Peyer's patch (tissue), 4 donors: ENCODE measurements around the gene GALNT1. TPM values are rescaled to one million over a fixed set of nuclear protein-coding genes. Genes with fewer than 3 reads are reported as not detected.

Experiments
- DNase-seq, 3 donors: peaks; one replicate each; pipeline ENCODE4 v3.0.0-alpha.2; 2017 to 2019
- H3K27ac ChIP-seq, 4 donors: fragments of 200-600 bp; sonication (generic); one replicate each; pipeline ENCODE4 v1.5.1; 2016 to 2019
- H3K27me3 ChIP-seq, 2 donors: fragments of 200-600 bp; sonication (generic); one replicate each; pipeline ENCODE4 v1.5.1; 2019
- H3K36me3 ChIP-seq, 3 donors: fragments of 200-600 bp; sonication (generic); one replicate each; pipeline ENCODE4 v1.5.1; 2016 to 2019
- H3K4me1 ChIP-seq, 4 donors: fragments of 200-600 bp; sonication (generic); one replicate each; pipeline ENCODE4 v1.5.1; 2016 to 2019
- H3K4me3 ChIP-seq, 4 donors: fragments of 200-600 bp; sonication (generic); 1 replicate in 3 of 4; 2 replicates in 1 of 4; pipeline ENCODE4 v1.5.1; 2016 to 2019; ENCODE audit warnings: mild to moderate bottlenecking in 1 of 4
- H3K9me3 ChIP-seq, 4 donors: fragments of 200-600 bp; sonication (generic); one replicate each; pipeline ENCODE4 v1.5.1; 2016 to 2019; ENCODE audit warnings: mild to moderate bottlenecking in 1 of 4
- CTCF ChIP-seq, 6 experiments: fragments of 450-650 bp in 4 of 6; fragments of 200-600 bp in 2 of 6; sonication (generic) in 1 of 6; IDR thresholded peaks; one replicate each; pipeline ENCODE4 v1.5.1; 2017 to 2019; ENCODE audit warnings: antibody characterized with exemption in 6 of 6, mild to moderate bottlenecking in 3 of 6, moderate library complexity in 1 of 6
- POLR2A ChIP-seq, 2 donors: fragments of 450-650 bp; IDR thresholded peaks; one replicate each; pipeline ENCODE4 v1.5.1; 2017; ENCODE audit warnings: antibody characterized with exemption in 2 of 2, mild to moderate bottlenecking in 2 of 2, moderate library complexity in 2 of 2
- total RNA-seq, 4 donors: library from RNA; depleted of rRNA; stranded (reverse); fragments of >200 nt; gene quantifications; one replicate each; pipeline ENCODE4 v1.1.0, GENCODE V29; 2016

The GALNT1 gene
- total RNA-seq, 4 donors from 2014 or later = 30.5 to 87.6 (median 70.7) TPM

- no peak overlapping the region for H3K27ac ChIP-seq
- no peak for TF ChIP-seq CTCF (IDR thresholded peaks at IDR 0.05)
- TF ChIP-seq POLR2A (IDR thresholded peaks at IDR 0.05) = no peak
- H3K36me3 ChIP-seq = peaks cover 0 to 6% (median 0%) of the 10 kb centered on the region in 3 donors
- no peaks in the 10 kb centered on the region for H3K4me1 ChIP-seq
- H3K9me3 ChIP-seq = no peaks in the 10 kb centered on the region
- DNase-seq = no peak
- H3K4me3 ChIP-seq = no peak overlapping the region
- H3K27me3 ChIP-seq = no peaks in the 10 kb centered on the region
Measured at GRCh38 chr18:35624146-35624545, 42.6 kb downstream of the GALNT1 start.

GRCh38 chr18:35625232-35625631 is 43.7 kb downstream of the GALNT1 start:
- Histone ChIP-seq H3K9me3 (no peaks in the 10 kb centered on the region), H3K4me1 (no peaks in the 10 kb centered on the region), H3K27me3 (no peaks in the 10 kb centered on the region), H3K36me3 (peaks cover 0 to 6% (median 0%) of the 10 kb centered on the region in 3 donors), H3K4me3 (no peak overlapping the region), H3K27ac (no peak overlapping the region)
- TF ChIP-seq POLR2A (IDR thresholded peaks at IDR 0.05) (no peak), CTCF (IDR thresholded peaks at IDR 0.05) (no peak)
- no peak for DNase-seq

- Histone ChIP-seq H3K4me3 (no peak overlapping the region), H3K27me3 (no peaks in the 10 kb centered on the region), H3K9me3 (no peaks in the 10 kb centered on the region), H3K27ac (no peak overlapping the region), H3K4me1 (peaks cover 0 to 10% (median 2%) of the 10 kb centered on the region in 4 donors), H3K36me3 (no peaks in the 10 kb centered on the region)
- TF ChIP-seq POLR2A (IDR thresholded peaks at IDR 0.05) = no peak
- no peak for TF ChIP-seq CTCF (IDR thresholded peaks at IDR 0.05)
- DNase-seq = no peak
Measured at GRCh38 chr18:35633761-35634160, 52.2 kb downstream of the GALNT1 start.

GRCh38 chr18:35634323-35634722 is 52.8 kb downstream of the GALNT1 start:
- Histone ChIP-seq H3K4me3 (no peak overlapping the region), H3K27me3 (no peaks in the 10 kb centered on the region), H3K36me3 (no peaks in the 10 kb centered on the region), H3K27ac (no peak overlapping the region), H3K4me1 (peaks cover 0 to 10% (median 2%) of the 10 kb centered on the region in 4 donors), H3K9me3 (no peaks in the 10 kb centered on the region)
- no peak for DNase-seq
- TF ChIP-seq POLR2A (IDR thresholded peaks at IDR 0.05) (no peak), CTCF (IDR thresholded peaks at IDR 0.05) (no peak)

- peaks cover 0 to 10% (median 2%) of the 10 kb centered on the region in 4 donors for H3K4me1 ChIP-seq
Measured at GRCh38 chr18:35635170-35635569, 53.6 kb downstream of the GALNT1 start.

More at GRCh38 chr18:35635170-35635569, 53.6 kb downstream of the GALNT1 start:
- no peaks in the 10 kb centered on the region for H3K9me3 ChIP-seq
- no peaks in the 10 kb centered on the region for H3K36me3 ChIP-seq
- no peaks in the 10 kb centered on the region for H3K27me3 ChIP-seq
- H3K27ac ChIP-seq = no peak overlapping the region
- H3K4me3 ChIP-seq = no peak overlapping the region
- no peak for DNase-seq
- TF ChIP-seq POLR2A (IDR thresholded peaks at IDR 0.05) = no peak
- no peak for TF ChIP-seq CTCF (IDR thresholded peaks at IDR 0.05)
